Measurements from ENCODE around the gene TCTN1. TPM values are rescaled to one million over a fixed set of nuclear protein-coding genes. Genes with fewer than 3 reads are reported as not detected.
A peak's percentile ranks its signal among the peaks of the same experiment; 100 is the strongest.

TCTN1 gene
- total and polyA plus RNA-seq, 2 donors (not counting 1 experiment from before 2014, with no cell fraction given): 49.1 to 69.8 TPM

DNA sequence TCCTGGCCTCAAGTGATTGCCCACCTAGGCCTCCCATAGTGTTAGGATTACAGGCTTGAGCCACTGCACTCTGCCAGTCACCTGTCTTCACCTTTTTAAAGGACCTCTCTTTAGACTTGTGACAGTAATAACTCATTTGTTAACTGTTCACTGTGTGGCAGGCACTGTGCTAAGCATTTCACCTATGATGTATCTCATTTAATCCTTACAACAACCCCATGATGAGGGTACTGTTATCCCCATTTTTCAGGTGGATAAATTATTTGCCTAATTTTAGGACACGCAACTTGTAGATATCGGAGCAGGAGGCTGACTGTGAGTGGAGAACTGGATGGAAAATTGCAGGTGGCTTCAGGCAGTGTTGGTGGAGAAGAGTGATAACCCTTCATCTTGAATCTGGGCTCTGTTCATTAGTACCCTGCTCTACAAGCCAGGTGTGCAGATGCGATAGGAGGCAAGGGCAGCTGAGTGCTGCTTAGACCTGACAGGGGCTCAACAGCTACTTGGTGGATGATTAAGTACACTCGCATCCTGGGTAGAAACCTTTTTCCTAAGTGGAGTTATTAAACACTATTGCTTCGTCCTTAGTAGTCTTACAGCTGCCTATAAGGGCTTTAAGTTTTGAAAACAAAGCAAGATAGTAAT is 2.7 kb downstream of the TCTN1 start:
- ChIA-PET CTCF (interaction anchor here (0.6 to 6.5 kb wide), 10 partner anchors 13 to 271 kb away, joined by 3 to 91 read pairs (median 4); no protein-coding TSS in a partner anchor), POLR2A (interaction anchor here (0.6 to 1.3 kb wide), 3 partner anchors 31 to 71 kb away, joined by 3 to 4 read pairs (median 4); no protein-coding TSS in a partner anchor)
- Histone ChIP-seq H4K20me1 (ENCODE audit: control insufficient read depth, insufficient read depth, low read length, poor library complexity, severe bottlenecking) (no peaks in the 10 kb centered on the region), H3K79me2 (ENCODE audit: control insufficient read depth, insufficient read depth, low read length) (peaks cover 61% of the 10 kb centered on the region), H3K9me3 (ENCODE audit: control extremely low read depth in 1 of 3, control insufficient read depth in 2 of 3, insufficient read depth in 1 of 3, low read length in 2 of 3) (no peaks in the 10 kb centered on the region), H3K36me3 (replicated peaks in 1 of 2; ENCODE audit: control extremely low read depth in 1 of 2, control insufficient read depth in 1 of 2, extremely low read depth in 1 of 2, insufficient read depth in 2 of 2, low read length in 1 of 2) (peaks cover 0 to 3% of the 10 kb centered on the region in 2 experiments), H3K4me3 (ENCODE audit: control extremely low read depth in 1 of 5, extremely low read depth in 1 of 5, insufficient read depth in 1 of 5, low read depth in 2 of 5, low read length in 4 of 5) (no peak overlapping the region), H2AFZ (ENCODE audit: insufficient read depth, low read depth, low read length, poor library complexity, severe bottlenecking) (no peak overlapping the region), H3K27me3 (replicated peaks in 1 of 4; ENCODE audit: control extremely low read depth in 1 of 4, control insufficient read depth in 3 of 4, insufficient read depth in 4 of 4, low read length in 3 of 4) (no peaks in the 10 kb centered on the region), H3K4me2 (replicated peaks; ENCODE audit: low read depth, low read length, poor library complexity, severe bottlenecking) (no peak overlapping the region), H3K4me1 (ENCODE audit: control insufficient read depth in 2 of 2, insufficient read depth in 2 of 2, low read length in 2 of 2) (peaks cover 53 to 70% of the 10 kb centered on the region in 2 donors), H3K27ac (ENCODE audit: low read length in 2 of 2) (peak overlapping the region in 1 of 2 donors; percentile 3), H3K9ac (ENCODE audit: low read length) (no peak overlapping the region)
- Mint-ChIP-seq H3K4me1 (peaks cover 54% of the 10 kb centered on the region), H3K27ac (peak overlapping the region; percentile 76), H3K27me3 (no peaks in the 10 kb centered on the region), H3K9me3 (ENCODE audit: insufficient read depth) (no peaks in the 10 kb centered on the region), H3K4me3 (no peak overlapping the region)
- TF ChIP-seq EZH2 (IDR thresholded peaks at IDR 0.05; ENCODE audit: borderline replicate concordance, insufficient read depth, low read depth, low read length, poor library complexity, severe bottlenecking): no peak
- TF ChIP-seq, protein P1, sequence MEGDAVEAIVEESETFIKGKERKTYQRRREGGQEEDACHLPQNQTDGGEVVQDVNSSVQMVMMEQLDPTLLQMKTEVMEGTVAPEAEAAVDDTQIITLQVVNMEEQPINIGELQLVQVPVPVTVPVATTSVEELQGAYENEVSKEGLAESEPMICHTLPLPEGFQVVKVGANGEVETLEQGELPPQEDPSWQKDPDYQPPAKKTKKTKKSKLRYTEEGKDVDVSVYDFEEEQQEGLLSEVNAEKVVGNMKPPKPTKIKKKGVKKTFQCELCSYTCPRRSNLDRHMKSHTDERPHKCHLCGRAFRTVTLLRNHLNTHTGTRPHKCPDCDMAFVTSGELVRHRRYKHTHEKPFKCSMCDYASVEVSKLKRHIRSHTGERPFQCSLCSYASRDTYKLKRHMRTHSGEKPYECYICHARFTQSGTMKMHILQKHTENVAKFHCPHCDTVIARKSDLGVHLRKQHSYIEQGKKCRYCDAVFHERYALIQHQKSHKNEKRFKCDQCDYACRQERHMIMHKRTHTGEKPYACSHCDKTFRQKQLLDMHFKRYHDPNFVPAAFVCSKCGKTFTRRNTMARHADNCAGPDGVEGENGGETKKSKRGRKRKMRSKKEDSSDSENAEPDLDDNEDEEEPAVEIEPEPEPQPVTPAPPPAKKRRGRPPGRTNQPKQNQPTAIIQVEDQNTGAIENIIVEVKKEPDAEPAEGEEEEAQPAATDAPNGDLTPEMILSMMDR (IDR thresholded peaks at IDR 0.05): no peak
- ATAC-seq (ENCODE audit: low read depth): no peak
- intact Hi-C loops (cut with micrococcal nuclease): no loop called here
- 100% methylated on average over 2 of the region's 5 CpGs for WGBS (ENCODE audit: insufficient coverage)
- DNase-seq: no peak

DNA sequence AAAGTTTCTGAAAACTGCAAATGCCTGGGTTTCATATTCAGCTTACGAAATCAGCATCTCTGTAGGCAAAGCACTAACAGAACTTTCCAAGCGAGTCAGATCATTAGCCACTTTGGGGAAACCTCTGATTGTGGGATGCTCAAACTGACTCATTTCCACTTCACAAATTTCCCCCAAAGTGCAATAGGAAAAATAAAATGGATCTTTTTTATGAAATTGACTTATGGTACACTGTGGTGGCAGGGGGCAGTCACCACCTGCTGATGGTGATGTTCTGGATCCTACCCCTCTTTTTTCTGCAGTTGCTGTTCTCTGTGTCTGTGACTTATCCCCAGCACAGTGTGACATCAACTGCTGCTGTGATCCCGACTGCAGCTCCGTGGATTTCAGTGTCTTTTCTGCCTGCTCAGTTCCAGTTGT is 5.6 kb downstream of the TCTN1 start:
- Histone ChIP-seq H3K4me2 (replicated peaks; ENCODE audit: low read depth, low read length, poor library complexity, severe bottlenecking) (peak overlapping the region; percentile 76), H3K36me3 (replicated peaks in 1 of 2; ENCODE audit: control extremely low read depth in 1 of 2, control insufficient read depth in 1 of 2, extremely low read depth in 1 of 2, insufficient read depth in 2 of 2, low read length in 1 of 2) (peaks cover 0 to 3% of the 10 kb centered on the region in 2 experiments), H3K9me3 (ENCODE audit: control extremely low read depth in 1 of 3, control insufficient read depth in 2 of 3, insufficient read depth in 1 of 3, low read length in 2 of 3) (no peaks in the 10 kb centered on the region), H3K4me1 (ENCODE audit: control insufficient read depth in 2 of 2, insufficient read depth in 2 of 2, low read length in 2 of 2) (peaks cover 60 to 81% of the 10 kb centered on the region in 2 donors), H3K79me2 (ENCODE audit: control insufficient read depth, insufficient read depth, low read length) (peaks cover 71% of the 10 kb centered on the region), H4K20me1 (ENCODE audit: control insufficient read depth, insufficient read depth, low read length, poor library complexity, severe bottlenecking) (no peaks in the 10 kb centered on the region), H3K4me3 (ENCODE audit: control extremely low read depth in 1 of 5, extremely low read depth in 1 of 5, insufficient read depth in 1 of 5, low read depth in 2 of 5, low read length in 4 of 5) (peak overlapping the region in 4 of 5 experiments; percentile 30 to 55 (median 44)), H2AFZ (ENCODE audit: insufficient read depth, low read depth, low read length, poor library complexity, severe bottlenecking) (peak overlapping the region; percentile 14), H3K27ac (ENCODE audit: low read length in 2 of 2) (peak overlapping the region; percentile 63 to 76), H3K9ac (ENCODE audit: low read length) (peak overlapping the region; percentile 57), H3K27me3 (replicated peaks in 1 of 4; ENCODE audit: control extremely low read depth in 1 of 4, control insufficient read depth in 3 of 4, insufficient read depth in 4 of 4, low read length in 3 of 4) (no peaks in the 10 kb centered on the region)
- H3K27ac Mint-ChIP-seq: peak overlapping the region; percentile 96
- ATAC-seq (ENCODE audit: low read depth) (peak; percentile 75), DNase-seq (peak; percentile 76)
- no peaks in the 10 kb centered on the region for H3K27me3 Mint-ChIP-seq
- H3K4me3 Mint-ChIP-seq: peak overlapping the region; percentile 89
- intact Hi-C loops (cut with micrococcal nuclease): loop anchor here (1.0 to 2.0 kb wide), 6 partner anchors 8 to 269 kb away; no protein-coding TSS in a partner anchor
- 44% methylated on average over 3 of the region's 4 CpGs for WGBS (ENCODE audit: insufficient coverage)
- ChIA-PET CTCF (interaction anchor here (0.6 to 6.5 kb wide), 35 partner anchors 10 to 210 kb away, joined by 3 to 64 read pairs (median 8); partner anchors contain the start of genes ARPC3 and HVCN1), POLR2A (interaction anchor here (0.6 to 2.0 kb wide), 8 partner anchors 10 to 784 kb away, joined by 3 to 9 read pairs (median 4); partner anchors contain the start of gene ARPC3)
- TF ChIP-seq, protein P1 (IDR thresholded peaks at IDR 0.05): peak; percentile 62
- TF ChIP-seq EZH2 (IDR thresholded peaks at IDR 0.05; ENCODE audit: borderline replicate concordance, insufficient read depth, low read depth, low read length, poor library complexity, severe bottlenecking): no peak
- H3K4me1 Mint-ChIP-seq: peaks cover 65% of the 10 kb centered on the region
- no peaks in the 10 kb centered on the region for H3K9me3 Mint-ChIP-seq (ENCODE audit: insufficient read depth)
